ENCODE results near the gene RNF166.

The RNF166 gene

DNA sequence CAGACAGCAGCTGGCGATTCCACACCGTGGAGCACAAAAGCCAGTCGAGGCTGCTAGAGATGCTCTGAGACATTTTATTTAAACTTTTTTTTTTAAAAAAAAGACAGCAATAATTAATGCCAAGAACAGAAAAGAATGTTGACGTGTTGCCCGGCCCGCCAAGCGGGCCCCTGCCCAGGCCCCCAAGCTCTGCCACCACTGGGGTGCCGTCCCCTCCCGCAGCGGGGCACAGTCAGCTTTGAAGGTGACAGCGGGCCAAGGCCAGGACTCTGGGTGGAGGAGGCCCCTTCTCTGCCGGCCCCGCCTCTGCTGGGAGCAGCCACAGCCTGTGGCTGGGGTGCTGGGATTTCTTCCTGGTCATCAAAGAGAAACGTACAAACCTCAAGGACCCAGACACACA lies 9.8 kb downstream of the RNF166 start:
- no peak for DNase-seq (ENCODE audit: low read depth)
- H3K4me3 ChIP-seq (ENCODE audit: low read depth, low read length): no peak overlapping the region
- TF ChIP-seq, protein P1, sequence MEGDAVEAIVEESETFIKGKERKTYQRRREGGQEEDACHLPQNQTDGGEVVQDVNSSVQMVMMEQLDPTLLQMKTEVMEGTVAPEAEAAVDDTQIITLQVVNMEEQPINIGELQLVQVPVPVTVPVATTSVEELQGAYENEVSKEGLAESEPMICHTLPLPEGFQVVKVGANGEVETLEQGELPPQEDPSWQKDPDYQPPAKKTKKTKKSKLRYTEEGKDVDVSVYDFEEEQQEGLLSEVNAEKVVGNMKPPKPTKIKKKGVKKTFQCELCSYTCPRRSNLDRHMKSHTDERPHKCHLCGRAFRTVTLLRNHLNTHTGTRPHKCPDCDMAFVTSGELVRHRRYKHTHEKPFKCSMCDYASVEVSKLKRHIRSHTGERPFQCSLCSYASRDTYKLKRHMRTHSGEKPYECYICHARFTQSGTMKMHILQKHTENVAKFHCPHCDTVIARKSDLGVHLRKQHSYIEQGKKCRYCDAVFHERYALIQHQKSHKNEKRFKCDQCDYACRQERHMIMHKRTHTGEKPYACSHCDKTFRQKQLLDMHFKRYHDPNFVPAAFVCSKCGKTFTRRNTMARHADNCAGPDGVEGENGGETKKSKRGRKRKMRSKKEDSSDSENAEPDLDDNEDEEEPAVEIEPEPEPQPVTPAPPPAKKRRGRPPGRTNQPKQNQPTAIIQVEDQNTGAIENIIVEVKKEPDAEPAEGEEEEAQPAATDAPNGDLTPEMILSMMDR (conservative IDR thresholded peaks at IDR 0.05; ENCODE audit: low read depth, low read length): no peak

- H3K4me3 ChIP-seq (ENCODE audit: low read depth, low read length): no peak overlapping the region
- TF ChIP-seq, protein P1 (conservative IDR thresholded peaks at IDR 0.05; ENCODE audit: low read depth, low read length): no peak
- DNase-seq (ENCODE audit: low read depth): no peak
These were observed 10.5 kb downstream of the RNF166 start for GRCh38 chr16:88695753-88696152.

DNA sequence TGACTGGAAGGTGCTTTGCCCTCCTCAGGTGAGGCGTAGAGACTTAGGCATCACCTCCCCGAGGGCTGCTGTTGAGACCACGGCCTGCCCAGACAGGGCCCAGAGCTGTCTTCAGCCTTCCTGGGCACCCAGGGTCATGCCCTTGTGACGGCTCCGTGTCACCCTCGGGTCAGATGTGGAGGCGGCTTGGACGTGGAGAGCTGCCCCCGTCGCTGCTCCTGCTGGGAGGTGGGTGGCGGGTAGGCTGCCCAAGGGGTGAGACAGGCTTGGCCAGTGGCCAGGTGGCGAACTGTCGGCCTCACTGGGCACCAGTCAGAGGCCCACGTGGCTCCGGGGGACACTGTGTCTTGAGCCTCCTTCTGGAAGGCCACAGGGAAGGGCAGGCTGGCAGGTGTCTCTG lies 11.0 kb downstream of the RNF166 start:
- DNase-seq (ENCODE audit: low read depth): no peak
- no peak overlapping the region for H3K4me3 ChIP-seq (ENCODE audit: low read depth, low read length)
- TF ChIP-seq, protein P1 (conservative IDR thresholded peaks at IDR 0.05; ENCODE audit: low read depth, low read length): no peak

DNA sequence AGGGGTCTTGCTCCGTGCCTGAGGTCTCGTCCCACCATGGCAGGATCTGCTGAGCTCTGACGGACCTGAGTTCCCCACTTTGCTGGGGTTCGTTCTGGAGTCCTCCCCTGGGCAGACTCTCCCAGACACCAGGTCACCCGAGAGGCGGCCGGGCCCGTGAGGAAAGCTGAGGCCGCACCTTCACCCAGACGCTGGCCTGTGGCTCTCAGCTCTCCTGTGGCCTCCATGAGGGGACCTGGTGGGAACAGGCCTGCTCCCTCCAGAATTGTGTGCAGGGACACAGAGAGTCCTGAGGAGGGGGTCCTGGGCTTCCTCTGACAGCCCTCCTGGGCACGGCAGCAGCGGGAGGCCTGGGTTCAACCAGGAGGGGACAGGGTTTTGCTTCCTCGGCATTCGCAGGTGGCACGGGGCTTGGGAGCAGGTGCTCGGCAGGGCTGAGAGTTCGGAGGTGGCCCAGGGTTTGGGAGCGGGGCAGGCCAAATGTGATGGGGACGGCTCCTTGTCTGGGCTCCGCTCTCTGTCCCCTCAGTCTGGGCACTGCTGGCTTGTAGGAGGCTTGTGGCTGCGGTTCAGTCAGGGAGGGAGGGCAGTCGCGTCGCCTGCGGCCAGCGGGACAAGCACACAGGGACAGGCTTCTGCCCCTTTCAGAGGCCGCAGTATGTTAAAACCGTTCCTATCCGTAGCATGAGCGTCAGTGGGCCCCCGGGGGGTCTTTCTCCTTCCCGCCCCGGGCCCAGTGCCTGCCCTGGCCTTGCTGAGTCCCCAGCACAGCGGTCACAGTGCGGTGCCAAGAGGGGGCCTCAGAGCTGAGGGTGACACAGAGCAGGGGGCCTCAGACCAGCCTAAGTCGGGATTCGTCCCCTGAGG lies 11.8 kb downstream of the RNF166 start:
- TF ChIP-seq, protein P1 (conservative IDR thresholded peaks at IDR 0.05; ENCODE audit: low read depth, low read length): no peak
- DNase-seq (ENCODE audit: low read depth): no peak
- no peak overlapping the region for H3K4me3 ChIP-seq (ENCODE audit: low read depth, low read length)

DNA sequence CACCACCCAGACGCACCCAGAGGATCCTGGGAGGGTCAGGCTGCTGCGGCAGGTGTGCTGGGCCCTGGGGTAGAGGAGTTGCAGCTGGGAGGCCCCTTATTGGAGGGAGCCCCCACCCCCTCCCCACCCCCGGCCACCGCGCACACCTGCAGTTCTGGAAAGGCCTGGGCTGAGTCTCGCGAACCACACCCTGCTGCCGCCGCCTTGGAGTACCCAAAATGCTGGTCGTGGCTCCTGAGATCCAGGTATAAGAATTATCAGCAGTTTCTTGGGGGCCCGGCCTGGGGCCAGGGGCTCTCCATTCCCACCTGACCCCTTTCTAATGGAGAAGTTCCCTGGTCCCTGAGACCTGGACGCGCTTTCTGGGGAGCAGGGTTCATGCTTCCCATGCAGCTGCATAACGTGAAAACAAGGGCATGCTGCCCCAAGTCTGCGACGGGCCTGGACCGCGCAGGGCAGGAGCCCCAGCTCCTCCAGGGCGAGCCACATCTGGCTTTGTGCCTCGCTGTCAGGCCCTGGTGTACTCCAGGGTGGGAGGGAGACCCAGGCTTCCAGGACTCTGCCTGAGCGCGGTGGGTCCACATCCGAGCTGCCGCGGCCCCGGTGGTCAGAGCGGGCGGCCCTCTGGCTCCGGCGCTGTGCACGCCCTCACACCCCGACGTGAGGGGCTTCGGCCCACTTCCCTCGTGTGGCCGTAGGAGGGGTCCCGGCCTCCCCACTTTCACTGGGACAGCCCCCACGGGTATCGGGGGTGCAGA lies 12.6 kb downstream of the RNF166 start:
- TF ChIP-seq, protein P1 (conservative IDR thresholded peaks at IDR 0.05; ENCODE audit: low read depth, low read length): no peak
- H3K4me3 ChIP-seq (ENCODE audit: low read depth, low read length): no peak overlapping the region
- DNase-seq (ENCODE audit: low read depth): no peak

DNA sequence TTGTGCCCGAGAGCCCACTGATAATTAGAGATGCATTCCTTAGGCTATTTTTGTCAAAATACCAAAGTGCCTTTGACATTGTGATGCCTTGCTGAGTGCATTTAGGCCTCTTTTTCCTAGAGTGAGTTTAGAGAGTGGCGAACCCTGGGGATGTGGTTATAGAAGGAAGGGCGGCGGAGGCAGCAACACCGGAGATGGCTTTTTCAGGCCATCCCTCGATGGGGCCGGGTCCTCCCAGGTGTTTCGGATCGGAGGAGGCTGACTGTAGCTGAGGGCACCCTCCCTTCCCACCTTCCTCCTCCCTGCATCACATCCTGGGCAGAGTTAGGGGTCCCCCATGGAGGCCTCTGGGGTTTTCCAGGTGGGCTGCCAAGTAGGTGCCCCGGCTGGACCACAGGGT lies 13.3 kb downstream of the RNF166 start:
- TF ChIP-seq, protein P1 (conservative IDR thresholded peaks at IDR 0.05; ENCODE audit: low read depth, low read length): no peak
- no peak for DNase-seq (ENCODE audit: low read depth)
- no peak overlapping the region for H3K4me3 ChIP-seq (ENCODE audit: low read depth, low read length)

All from choroid plexus epithelial cell (primary cell).